LNCaP clone FGC (cell line): ENCODE results near the gene FOXM1.

Experiments used
- DNase-seq: peaks from one replicate; pipeline ENCODE4 v3.0.0-alpha.2; 2011; ENCODE audit warnings: low read depth
- H3K4me3 ChIP-seq: 2 replicates; pipeline ENCODE4 v1.5.1; 2011; ENCODE audit warnings: mild to moderate bottlenecking, low read depth, low read length, control low read depth
- CTCF ChIP-seq: IDR thresholded peaks from 2 replicates; pipeline ENCODE4 v1.5.1; 2012; ENCODE audit warnings: mild to moderate bottlenecking; ENCODE audit not compliant: control insufficient read depth, insufficient read depth; ENCODE audit errors: extremely low read depth

The FOXM1 gene

GRCh38 chr12:2832550-2833127 is 44.3 kb downstream of the FOXM1 start:
- TF ChIP-seq CTCF = no peak
- H3K4me3 ChIP-seq = no peak overlapping the region
- DNase-seq = no peak

DNA sequence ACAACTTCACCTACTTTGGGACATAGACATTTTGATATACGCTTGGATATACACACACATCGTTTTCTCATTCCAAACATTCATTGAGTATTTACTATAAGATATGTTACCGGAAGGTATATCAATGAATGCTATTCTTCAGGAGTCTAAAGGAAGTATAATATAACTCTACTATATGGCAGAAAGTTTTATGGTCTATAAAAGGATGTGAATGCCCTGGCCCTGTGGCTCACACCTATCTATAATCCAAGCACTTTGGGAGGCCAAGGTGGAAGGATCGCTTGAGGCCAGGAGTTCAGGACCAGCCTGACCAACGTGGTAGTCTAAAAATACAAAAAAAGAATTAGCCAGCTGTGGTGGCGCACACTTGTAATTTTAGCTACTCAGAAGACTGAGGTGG is 47.7 kb downstream of the FOXM1 start:
- DNase-seq = no peak
- no peak for TF ChIP-seq CTCF
- H3K4me3 ChIP-seq = no peak overlapping the region

DNA sequence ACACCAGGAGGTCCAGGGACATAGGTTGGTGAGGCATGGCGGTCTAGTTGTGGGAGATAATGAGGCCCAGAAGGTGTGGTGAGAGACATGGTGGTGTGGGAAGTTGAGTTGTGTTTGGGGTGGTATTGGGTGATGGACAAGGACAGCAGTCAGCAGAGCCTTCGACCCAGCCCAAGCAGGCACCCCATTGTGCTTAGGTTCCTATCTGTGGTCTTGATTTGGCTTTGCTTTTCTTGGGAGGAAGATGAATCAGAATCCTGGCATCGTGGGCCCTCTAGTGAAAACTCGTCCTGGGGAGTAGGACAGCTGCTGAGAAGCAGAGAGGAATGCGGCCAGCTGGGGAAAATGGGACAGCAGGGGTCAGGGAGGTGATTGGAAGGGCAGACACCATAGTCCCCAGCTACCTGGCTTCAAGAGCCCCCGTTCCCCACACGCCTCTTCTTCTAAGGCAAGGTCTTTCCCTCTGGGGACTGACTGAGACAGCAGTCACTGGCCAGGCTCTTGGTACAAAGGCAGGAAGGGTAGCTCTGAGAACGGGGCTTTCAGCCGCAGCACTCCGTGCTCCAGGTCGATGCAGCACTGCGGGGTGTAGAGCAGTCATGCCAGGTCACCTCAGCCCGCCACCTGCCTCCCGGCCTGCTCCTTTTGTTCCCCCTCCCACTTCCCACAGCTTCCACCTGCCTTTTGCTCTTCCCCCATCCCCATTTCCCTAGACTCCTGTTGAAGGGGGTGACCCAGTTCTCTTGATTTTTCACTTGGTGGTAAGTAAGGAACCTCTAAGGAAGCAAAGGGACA is 50.1 kb downstream of the FOXM1 start:
- TF ChIP-seq CTCF = no peak
- no peak for DNase-seq
- no peak overlapping the region for H3K4me3 ChIP-seq

GRCh38 chr12:2826036-2826435 is 50.9 kb downstream of the FOXM1 start:
- no peak overlapping the region for H3K4me3 ChIP-seq
- TF ChIP-seq CTCF = no peak
- no peak for DNase-seq

- DNase-seq = no peak
- TF ChIP-seq CTCF = no peak
These were observed 51.8 kb downstream of the FOXM1 start for GRCh38 chr12:2825132-2825531.

GRCh38 chr12:2824541-2824940 is 52.4 kb downstream of the FOXM1 start:
- DNase-seq = no peak
- no peak overlapping the region for H3K4me3 ChIP-seq
- TF ChIP-seq CTCF = no peak

More at GRCh38 chr12:2825132-2825531, 51.8 kb downstream of the FOXM1 start:
- no peak overlapping the region for H3K4me3 ChIP-seq

- H3K4me3 ChIP-seq = no peak overlapping the region
- no peak for TF ChIP-seq CTCF
- no peak for DNase-seq
These were observed 53.5 kb downstream of the FOXM1 start for GRCh38 chr12:2823483-2823882.
